ENCODE results near the gene SRSF8.
"Not testable (repeated sequence)": the region's sequence is repeated elsewhere in the genome, so short reads cannot be mapped to it uniquely, and the experiment has no call there.

The SRSF8 gene, protein sequence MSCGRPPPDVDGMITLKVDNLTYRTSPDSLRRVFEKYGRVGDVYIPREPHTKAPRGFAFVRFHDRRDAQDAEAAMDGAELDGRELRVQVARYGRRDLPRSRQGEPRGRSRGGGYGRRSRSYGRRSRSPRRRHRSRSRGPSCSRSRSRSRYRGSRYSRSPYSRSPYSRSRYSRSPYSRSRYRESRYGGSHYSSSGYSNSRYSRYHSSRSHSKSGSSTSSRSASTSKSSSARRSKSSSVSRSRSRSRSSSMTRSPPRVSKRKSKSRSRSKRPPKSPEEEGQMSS

DNA sequence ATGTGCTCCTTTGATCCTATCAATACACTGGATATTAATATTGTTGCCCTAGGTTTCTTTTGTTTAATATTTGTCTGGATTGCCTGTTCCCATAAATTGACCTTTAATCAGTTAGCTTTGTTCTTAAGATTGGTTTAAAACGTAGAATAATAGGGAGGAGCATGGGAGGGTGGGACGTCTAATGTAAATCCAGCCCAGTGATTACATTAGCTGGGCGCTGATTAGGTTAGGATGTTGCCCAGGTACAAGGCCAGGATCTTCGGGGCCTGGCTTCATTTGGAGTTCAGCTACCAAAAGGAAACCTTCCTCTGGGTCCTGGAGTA lies at the start of gene SRSF8:
Gene SRSF8 (plus strand): TSS at position 204 of the 323 bp plus-strand sequence. CDS start 308 bp downstream, outside the sequence.
- no peak for DNase-seq (ENCODE audit: low read depth in 3 of 3)

- not testable (repeated sequence) for DNase-seq (ENCODE audit: low read depth in 3 of 3)
Measured at GRCh38 chr11:95021468-95021867, 45.3 kb upstream of the SRSF8 start.

DNA sequence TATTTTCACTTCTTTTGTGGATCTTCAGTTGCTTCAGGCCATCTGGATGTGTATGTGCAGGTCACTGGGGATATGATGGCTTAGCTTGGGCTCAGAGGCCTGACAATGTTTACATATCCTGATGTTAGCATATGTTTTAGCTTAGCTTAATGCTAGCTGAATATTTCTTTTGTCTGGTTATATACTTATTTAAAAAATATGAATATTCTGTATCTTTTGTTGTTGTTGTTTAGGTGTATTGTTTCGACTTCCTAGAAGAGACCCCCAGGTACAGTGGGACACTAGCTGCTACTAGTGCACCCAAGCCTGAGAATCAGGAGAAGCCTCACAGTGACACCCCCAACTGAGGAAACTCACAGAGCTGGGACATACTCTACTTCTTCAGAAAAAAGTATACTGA lies 41.8 kb upstream of the SRSF8 start, which contains the start of gene KDM4E:
Gene KDM4E (plus strand): TSS at position 301 of the 400 bp plus-strand sequence. CDS start 300 bp downstream, outside the sequence.
- DNase-seq (ENCODE audit: low read depth in 3 of 3) = no peak

GRCh38 chr11:95025594-95025993 lies 41.1 kb upstream of the SRSF8 start:
- DNase-seq (ENCODE audit: low read depth in 3 of 3) = not testable (repeated sequence)

DNA sequence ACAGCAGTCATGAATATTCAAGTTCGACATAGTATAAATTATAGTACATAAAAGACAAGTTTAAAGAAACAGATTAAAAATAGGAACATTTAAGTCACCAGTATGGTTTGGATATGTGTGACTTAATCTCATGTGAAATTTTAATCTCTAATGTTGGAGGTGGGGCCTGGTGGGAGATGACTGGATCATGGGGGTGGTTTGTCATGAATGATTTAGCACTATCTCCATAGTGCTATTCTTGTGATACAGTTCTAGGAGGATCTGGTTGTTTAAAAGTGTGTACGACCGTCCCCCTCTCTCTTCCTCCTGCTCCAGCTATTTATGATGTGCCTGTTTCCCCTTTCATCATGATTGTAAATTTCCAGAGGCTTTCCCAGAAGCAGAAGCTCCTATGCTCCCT lies 38.4 kb upstream of the SRSF8 start:
- DNase-seq (ENCODE audit: low read depth in 3 of 3) = no peak

- DNase-seq (ENCODE audit: low read depth in 3 of 3) = no peak
Measured at GRCh38 chr11:95033051-95033450, 33.7 kb upstream of the SRSF8 start.

GRCh38 chr11:95035316-95035715 lies 31.4 kb upstream of the SRSF8 start:
- DNase-seq (ENCODE audit: low read depth in 3 of 3) = no peak

- DNase-seq (ENCODE audit: low read depth in 3 of 3) = not testable (repeated sequence)
Measured at GRCh38 chr11:95037356-95038035, 29.2 kb upstream of the SRSF8 start.

DNA sequence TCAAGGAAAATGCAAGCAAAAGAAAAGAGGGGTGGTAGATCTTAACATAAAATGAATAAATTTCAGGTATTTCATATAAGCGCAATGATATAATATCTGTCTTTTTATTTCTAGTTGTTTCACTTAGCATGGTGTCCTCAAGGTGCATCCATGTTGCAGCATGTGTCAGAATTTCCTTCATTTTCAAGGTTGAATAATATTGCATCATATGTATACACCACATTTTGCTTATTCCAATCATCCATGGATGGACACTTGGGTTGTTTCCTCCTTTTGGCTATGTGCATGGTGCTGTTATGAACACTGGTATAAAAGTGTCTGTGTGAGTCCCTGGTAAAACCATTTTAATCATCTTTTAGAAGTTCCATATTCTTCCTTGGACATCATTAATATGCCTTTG lies 24.5 kb upstream of the SRSF8 start:
- DNase-seq (ENCODE audit: low read depth in 3 of 3) = no peak

DNA sequence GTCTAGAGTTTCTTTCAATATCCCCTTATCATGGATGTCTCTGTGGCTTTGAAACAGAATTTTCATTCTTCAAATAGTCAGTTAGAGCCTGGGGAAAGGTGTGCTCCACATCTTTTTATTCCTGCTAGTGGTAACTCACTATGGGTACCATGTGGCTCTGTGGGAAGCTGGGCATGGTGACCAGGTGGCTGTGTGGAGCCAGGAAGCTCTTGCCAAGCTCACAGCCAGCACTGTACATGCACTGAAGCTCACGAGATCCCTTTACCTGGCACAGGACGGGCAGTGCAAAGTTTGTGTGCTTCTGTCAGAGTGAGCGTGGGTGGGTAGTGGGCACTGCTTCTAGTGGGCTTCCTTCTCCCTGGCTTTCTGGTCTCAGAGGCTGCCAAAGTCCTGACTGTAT lies 23.8 kb upstream of the SRSF8 start:
- DNase-seq (ENCODE audit: low read depth in 3 of 3) = no peak

DNA sequence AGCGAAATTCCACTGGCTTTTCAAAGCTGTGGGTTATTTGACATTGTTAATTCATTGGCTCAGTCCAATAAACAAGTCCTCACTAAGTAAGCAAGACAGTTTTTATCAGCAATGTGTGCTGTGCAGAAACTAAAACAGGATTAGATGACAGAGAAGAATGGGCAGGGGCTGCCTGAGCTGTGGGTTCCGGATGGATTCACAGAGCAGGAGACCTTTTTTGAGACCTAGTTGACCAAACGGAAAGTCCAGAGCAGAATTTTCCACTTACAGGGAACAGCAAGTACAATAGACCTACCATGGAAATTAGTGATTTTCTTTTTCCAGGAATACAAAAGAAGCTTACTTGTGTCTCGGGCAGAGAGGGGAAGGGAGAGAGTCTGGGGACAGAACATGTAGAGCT lies 22.7 kb upstream of the SRSF8 start:
- DNase-seq (ENCODE audit: low read depth in 3 of 3) = no peak

- no peak for DNase-seq (ENCODE audit: low read depth in 3 of 3)
Measured at GRCh38 chr11:95045812-95046211, 20.9 kb upstream of the SRSF8 start.

- DNase-seq (ENCODE audit: low read depth in 3 of 3) = not testable (repeated sequence)
Measured at GRCh38 chr11:95049122-95049521, 17.6 kb upstream of the SRSF8 start, which contains the start of gene KDM4F. TSS of gene KDM4F (plus strand) at chr11:95049422.

GRCh38 chr11:95050595-95051202 lies 16.0 kb upstream of the SRSF8 start:
- DNase-seq (ENCODE audit: low read depth in 3 of 3) = no peak

DNA sequence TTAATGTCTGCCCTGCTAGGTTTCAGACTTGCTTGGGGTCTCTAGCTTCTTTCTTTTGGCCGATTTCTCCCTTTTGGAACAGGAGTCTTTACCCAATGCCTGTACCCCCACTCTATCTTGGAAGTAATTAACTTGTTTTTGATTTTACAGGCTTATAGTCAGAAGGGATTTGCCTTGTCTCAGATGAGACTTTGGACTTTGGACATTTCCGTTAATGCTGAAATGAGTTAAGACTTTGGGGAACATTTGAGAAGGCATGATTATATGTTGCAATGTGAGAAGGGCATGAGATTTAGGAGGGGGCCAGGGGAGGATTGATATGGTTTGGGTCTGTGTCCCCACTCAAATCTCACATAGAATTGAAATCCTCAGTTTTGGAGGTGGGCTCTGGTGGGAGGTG lies 12.4 kb upstream of the SRSF8 start:
- DNase-seq (ENCODE audit: low read depth in 3 of 3) = no peak

DNA sequence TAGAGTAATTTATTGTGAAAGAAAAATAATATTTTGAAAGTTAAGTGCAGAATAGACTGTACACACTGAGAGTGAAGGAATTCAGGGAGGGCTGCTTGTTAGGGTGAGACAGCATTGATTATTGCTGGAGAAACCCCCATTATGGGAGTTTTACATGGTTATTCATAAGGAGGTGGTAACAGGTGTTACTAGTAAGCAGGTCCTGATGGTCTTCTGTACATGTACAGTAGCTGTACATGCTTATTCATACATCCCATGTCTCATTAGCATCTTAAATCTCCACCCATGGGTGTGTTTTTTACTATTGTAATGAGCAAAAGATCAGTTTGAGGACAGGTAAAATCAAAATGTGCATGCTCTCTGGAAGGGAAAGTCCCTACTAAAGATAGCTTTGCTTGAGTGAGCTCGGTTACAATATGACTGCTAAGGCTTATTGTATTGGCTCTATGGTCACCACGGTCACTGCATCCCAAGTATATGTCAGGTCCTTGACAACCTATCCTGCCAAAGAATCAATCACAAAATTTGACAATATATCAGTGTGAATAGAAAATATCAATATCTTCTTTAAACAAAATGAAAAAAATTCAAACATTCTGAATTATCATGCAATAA lies 11.3 kb upstream of the SRSF8 start:
- DNase-seq (ENCODE audit: low read depth in 3 of 3) = no peak

GRCh38 chr11:95057959-95058358 lies 8.8 kb upstream of the SRSF8 start:
- DNase-seq (ENCODE audit: low read depth in 3 of 3) = no peak

GRCh38 chr11:95058621-95059020 lies 8.1 kb upstream of the SRSF8 start:
- no peak for DNase-seq (ENCODE audit: low read depth in 3 of 3)

DNA sequence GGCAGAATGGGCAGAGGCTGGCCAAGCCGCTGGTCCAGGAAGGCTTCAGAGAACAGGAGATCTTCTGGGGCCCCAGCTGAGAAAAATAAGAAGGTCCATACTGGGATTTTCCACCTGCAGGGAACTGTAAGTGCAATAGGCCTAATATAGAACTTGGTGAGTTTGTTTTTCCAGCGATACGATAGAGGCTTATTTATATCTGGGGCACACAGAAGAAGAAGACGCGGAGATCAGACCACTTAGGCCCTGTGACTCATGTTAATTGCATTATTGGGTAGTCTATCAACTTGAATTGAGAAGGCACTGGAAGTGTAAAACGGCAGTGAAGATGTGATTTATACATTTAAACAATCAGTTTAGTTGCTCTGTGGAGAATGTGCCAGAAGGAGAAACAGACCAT lies 7.7 kb upstream of the SRSF8 start:
- DNase-seq (ENCODE audit: low read depth in 3 of 3) = no peak

DNA sequence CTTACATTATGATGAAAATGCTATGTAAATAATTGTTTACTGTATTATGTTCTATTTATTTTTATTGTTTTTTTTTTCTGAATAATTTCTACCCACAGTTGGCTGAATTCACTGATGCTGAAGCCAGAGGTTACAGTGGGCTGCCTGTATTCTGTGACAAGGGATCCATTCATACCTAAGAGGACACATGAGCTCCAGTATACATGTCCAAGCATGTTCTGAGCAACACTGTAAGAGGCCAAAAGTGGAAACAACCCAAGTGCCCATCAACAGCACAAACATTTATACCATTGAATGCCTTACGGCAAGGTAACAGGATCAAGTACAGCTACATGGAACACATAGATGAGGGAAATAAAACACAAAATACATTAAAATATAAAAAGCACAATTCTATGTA lies 1.4 kb upstream of the SRSF8 start:
- no peak for DNase-seq (ENCODE audit: low read depth in 3 of 3)

GRCh38 chr11:95067039-95067840 lies 521 bp downstream of the SRSF8 start:
- peak; percentile 54 to 74 (median 60) for DNase-seq (ENCODE audit: low read depth in 3 of 3)

DNA sequence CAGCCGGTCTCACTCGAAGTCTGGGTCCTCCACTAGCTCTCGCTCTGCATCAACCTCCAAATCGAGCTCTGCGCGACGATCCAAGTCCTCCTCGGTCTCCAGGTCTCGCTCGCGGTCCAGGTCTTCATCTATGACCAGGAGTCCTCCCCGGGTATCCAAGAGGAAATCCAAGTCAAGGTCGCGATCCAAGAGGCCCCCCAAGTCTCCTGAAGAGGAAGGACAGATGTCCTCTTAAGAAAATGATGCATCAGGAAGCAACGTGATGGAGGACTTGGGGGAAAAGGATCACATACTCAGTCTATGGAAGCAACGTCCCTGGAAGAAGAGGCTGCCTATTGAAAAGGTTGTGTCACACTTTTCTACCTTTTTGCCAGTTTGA lies 1.1 kb downstream of the SRSF8 start:
- no peak for DNase-seq (ENCODE audit: low read depth in 3 of 3)

Data from stimulated activated CD4-positive, alpha-beta T cell treated with anti-CD3 and anti-CD28 coated beads, TNF-alpha, amount 100 ng/mL, for 24 hours (primary cell).